ENCODE measurements around the gene HOXC6.
"Not testable (repeated sequence)": the region's sequence is repeated elsewhere in the genome, so short reads cannot be mapped to it uniquely, and the experiment has no call there.

The HOXC6 gene

GRCh38 chr12:54068418-54069070 lies 40.3 kb downstream of the HOXC6 start:
- H3K4me3 ChIP-seq (ENCODE audit: low read depth, low read length) = no peak overlapping the region
- DNase-seq (ENCODE audit: low read depth) = no peak
- TF ChIP-seq CTCF (IDR thresholded peaks at IDR 0.05; ENCODE audit: low read depth, low read length, missing control alignments) = no peak
- in situ Hi-C loops (cut with HindIII; ENCODE audit: low sequenced_read_pairs) = no loop called here

GRCh38 chr12:54071942-54072341 lies 43.7 kb downstream of the HOXC6 start:
- in situ Hi-C loops (cut with HindIII; ENCODE audit: low sequenced_read_pairs) = no loop called here
- DNase-seq (ENCODE audit: low read depth) = no peak
- TF ChIP-seq CTCF (IDR thresholded peaks at IDR 0.05; ENCODE audit: low read depth, low read length, missing control alignments) = no peak

GRCh38 chr12:54074308-54074707 lies 46.1 kb downstream of the HOXC6 start:
- no peak for TF ChIP-seq CTCF (IDR thresholded peaks at IDR 0.05; ENCODE audit: low read depth, low read length, missing control alignments)
- no peak for DNase-seq (ENCODE audit: low read depth)
- in situ Hi-C loops (cut with HindIII; ENCODE audit: low sequenced_read_pairs) = no loop called here
- H3K4me3 ChIP-seq (ENCODE audit: low read depth, low read length) = no peak overlapping the region

More at GRCh38 chr12:54071942-54072341, 43.7 kb downstream of the HOXC6 start:
- H3K4me3 ChIP-seq (ENCODE audit: low read depth, low read length) = no peak overlapping the region

- DNase-seq (ENCODE audit: low read depth) = no peak
- no peak overlapping the region for H3K4me3 ChIP-seq (ENCODE audit: low read depth, low read length)
- no peak for TF ChIP-seq CTCF (IDR thresholded peaks at IDR 0.05; ENCODE audit: low read depth, low read length, missing control alignments)
- in situ Hi-C loops (cut with HindIII; ENCODE audit: low sequenced_read_pairs) = no loop called here
These were observed 47.2 kb downstream of the HOXC6 start for GRCh38 chr12:54075409-54075808.

- DNase-seq (ENCODE audit: low read depth) = no peak
- no peak for TF ChIP-seq CTCF (IDR thresholded peaks at IDR 0.05; ENCODE audit: low read depth, low read length, missing control alignments)
- in situ Hi-C loops (cut with HindIII; ENCODE audit: low sequenced_read_pairs) = no loop called here
- H3K4me3 ChIP-seq (ENCODE audit: low read depth, low read length) = no peak overlapping the region
These were observed 47.7 kb downstream of the HOXC6 start for GRCh38 chr12:54075974-54076373.

- DNase-seq (ENCODE audit: low read depth); in situ Hi-C loops (cut with HindIII; ENCODE audit: low sequenced_read_pairs); H3K4me3 ChIP-seq (ENCODE audit: low read depth, low read length): not testable (repeated sequence)
These were observed 49.6 kb downstream of the HOXC6 start for GRCh38 chr12:54077843-54078242.

GRCh38 chr12:54079115-54079514 lies 50.9 kb downstream of the HOXC6 start:
- in situ Hi-C loops (cut with HindIII; ENCODE audit: low sequenced_read_pairs); H3K4me3 ChIP-seq (ENCODE audit: low read depth, low read length); DNase-seq (ENCODE audit: low read depth): not testable (repeated sequence)

Measured in astrocyte of the cerebellum (primary cell).